Liver (tissue), 9 donors: Measurements from ENCODE around the gene PRELID2. TPM values are rescaled to one million over a fixed set of nuclear protein-coding genes. Genes with fewer than 3 reads are reported as not detected.

Source experiments
- DNase-seq: peaks from one replicate; pipeline ENCODE4 v3.0.0-alpha.2; 2017; ENCODE audit warnings: low spot score
- H3K27ac ChIP-seq, 2 donors: one replicate each; pipeline ENCODE4 v1.7.0; 2013; ENCODE audit warnings: inconsistent platforms in 2 of 2, low read length in 2 of 2, control low read depth in 1 of 2, low read depth in 1 of 2, mild to moderate bottlenecking in 1 of 2
- H3K27me3 ChIP-seq, 4 donors: one replicate each; pipeline versions ENCODE4 v1.6.1 to v1.7.0; 2013; ENCODE audit warnings: low read length in 3 of 4, inconsistent platforms in 1 of 4, mild to moderate bottlenecking in 1 of 4, moderate library complexity in 1 of 4; ENCODE audit not compliant: control insufficient read depth in 4 of 4, insufficient read depth in 4 of 4
- H3K36me3 ChIP-seq, 4 donors: one replicate each; pipeline versions ENCODE4 v1.6.1 to v1.7.0; 2013; ENCODE audit warnings: low read length in 3 of 4, mild to moderate bottlenecking in 3 of 4, low read depth in 1 of 4, moderate library complexity in 1 of 4; ENCODE audit not compliant: control insufficient read depth in 4 of 4, insufficient read depth in 3 of 4
- H3K4me1 ChIP-seq, 4 donors: one replicate each; pipeline versions ENCODE4 v1.6.1 to v1.7.0; 2013; ENCODE audit warnings: low read length in 3 of 4, mild to moderate bottlenecking in 3 of 4, moderate library complexity in 1 of 4; ENCODE audit not compliant: control insufficient read depth in 4 of 4, insufficient read depth in 4 of 4
- H3K4me3 ChIP-seq, 3 donors: one replicate each; pipeline versions ENCODE4 v1.6.1 to v1.7.0; 2013; ENCODE audit warnings: low read length in 3 of 3, control low read depth in 1 of 3, low read depth in 1 of 3, mild to moderate bottlenecking in 1 of 3
- H3K9ac ChIP-seq, 2 donors: one replicate each; pipeline ENCODE4 v1.7.0; 2013; ENCODE audit warnings: low read length in 2 of 2, mild to moderate bottlenecking in 2 of 2, moderate library complexity in 2 of 2, control low read depth in 1 of 2, low read depth in 1 of 2
- H3K9me3 ChIP-seq, 4 donors: one replicate each; pipeline versions ENCODE4 v1.6.1 to v1.7.0; 2013; ENCODE audit warnings: low read length in 3 of 4; ENCODE audit not compliant: control insufficient read depth in 4 of 4
- EGR1 ChIP-seq, 2 donors: IDR thresholded peaks; 2 replicates each; pipeline ENCODE4 v1.6.1; 2016 to 2018; ENCODE audit warnings: antibody characterized with exemption in 2 of 2, low read depth in 2 of 2
- FOXA1 ChIP-seq: IDR thresholded peaks from 2 replicates; pipeline ENCODE4 v1.6.1; 2016; ENCODE audit warnings: antibody characterized with exemption
- FOXA2 ChIP-seq: IDR thresholded peaks from 2 replicates; pipeline ENCODE4 v1.6.1; 2016; ENCODE audit warnings: antibody characterized with exemption
- GABPA ChIP-seq, 2 donors: IDR thresholded peaks in 1 of 2; conservative IDR thresholded peaks in 1 of 2; 2 replicates each; pipeline ENCODE4 v1.6.1; 2016; ENCODE audit warnings: antibody characterized with exemption in 2 of 2, mild to moderate bottlenecking in 1 of 2, moderate library complexity in 1 of 2
- HNF4A ChIP-seq, 2 donors: conservative IDR thresholded peaks; 2 replicates each; pipeline ENCODE4 v1.6.1; 2016; ENCODE audit warnings: antibody characterized with exemption in 2 of 2, mild to moderate bottlenecking in 2 of 2
- HNF4G ChIP-seq: IDR thresholded peaks from 2 replicates; pipeline ENCODE4 v1.6.1; 2016; ENCODE audit warnings: antibody characterized with exemption
- JUND ChIP-seq, 2 donors: IDR thresholded peaks; 2 replicates each; pipeline ENCODE4 v1.6.1; 2016; ENCODE audit warnings: antibody characterized with exemption in 2 of 2
- NR2F2 ChIP-seq: IDR thresholded peaks from 2 replicates; pipeline ENCODE4 v1.6.1; 2016; ENCODE audit warnings: antibody characterized with exemption
- RAD21 ChIP-seq, 2 donors: IDR thresholded peaks; 2 replicates each; pipeline ENCODE4 v1.6.1; 2016; ENCODE audit warnings: antibody characterized with exemption in 2 of 2, mild to moderate bottlenecking in 2 of 2
- RXRA ChIP-seq, 2 donors: IDR thresholded peaks; 2 replicates each; pipeline ENCODE4 v1.6.1; 2017 to 2018; ENCODE audit warnings: antibody characterized with exemption in 2 of 2, mild to moderate bottlenecking in 1 of 2
- SP1 ChIP-seq: IDR thresholded peaks from 2 replicates; pipeline ENCODE4 v1.6.1; 2018; ENCODE audit warnings: antibody characterized with exemption, mild to moderate bottlenecking
- TAF1 ChIP-seq: conservative IDR thresholded peaks from 2 replicates; pipeline ENCODE4 v1.6.1; 2016; ENCODE audit warnings: antibody characterized with exemption, mild to moderate bottlenecking
- WGBS: extraction: QIAGEN DNeasy Blood & Tissue Kit; methylation state at CpG from one replicate; pipeline ENCODE4 v1.1.7; 2013; 5-methylcytosine and 5-hydroxymethylcytosine counted together
- polyA plus RNA-seq, 2 donors: library from polyadenylated mRNA; stranded (reverse) in 1 of 2; unstranded in 1 of 2; fragments of 200-250 nt in 1 of 2; fragments of >200 nt in 1 of 2; fragmentation: Nextera tagmentation in 1 of 2; extraction: Ambion mirVana in 1 of 2; gene quantifications; one replicate each; pipeline versions ENCODE4 v1.2.1 to v1.2.3, GENCODE V29; 2013 to 2015
- total RNA-seq, 2 donors: library from RNA; depleted of rRNA; stranded (reverse); fragments of >200 nt; gene quantifications; one replicate each; pipeline ENCODE4 v1.2.3, GENCODE V29; 2014
- TF ChIP-seq, protein P1 (sequence below): IDR thresholded peaks from 2 replicates; pipeline ENCODE4 v1.6.1; 2016; ENCODE audit warnings: antibody characterized with exemption, mild to moderate bottlenecking
- TF ChIP-seq, protein P2 (sequence below): IDR thresholded peaks from 2 replicates; pipeline ENCODE4 v1.6.1; 2016; ENCODE audit warnings: antibody characterized with exemption
- TF ChIP-seq, protein P3 (sequence below): IDR thresholded peaks from 2 replicates; pipeline ENCODE4 v1.6.1; 2016; ENCODE audit warnings: antibody characterized with exemption
- TF ChIP-seq, protein P4 (sequence below): IDR thresholded peaks from 2 replicates; pipeline ENCODE4 v1.6.1; 2016; ENCODE audit warnings: antibody characterized with exemption
- donor health status: healthy.
- donor health status: healthy.
- donor health status: healthy.
- donor health status: healthy.
- donor health status: healthy.

Gene PRELID2
- total and polyA plus RNA-seq, 4 donors = 1.1 to 24.9 (median 4.5) TPM

DNA sequence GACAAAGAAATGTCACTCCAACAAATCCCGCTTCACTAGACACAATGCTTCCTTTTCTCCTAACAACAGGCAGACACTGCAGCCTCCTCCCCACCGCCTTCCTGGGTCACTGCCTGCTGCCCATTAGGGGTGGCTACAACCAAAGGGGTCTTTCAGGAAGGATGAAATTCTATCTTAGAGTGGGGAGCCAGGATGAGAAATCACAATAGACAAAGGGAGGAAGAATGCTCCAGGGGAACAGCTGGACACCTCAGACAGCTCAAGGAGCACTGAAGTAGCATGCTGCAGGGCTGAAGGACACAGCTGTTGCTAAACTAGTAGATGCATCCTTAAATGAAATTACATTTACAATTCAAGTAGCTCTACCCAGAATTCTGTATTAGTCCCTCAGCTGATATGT, 54.2 kb downstream of the PRELID2 start:
- TF ChIP-seq FOXA1 = no peak
- TF ChIP-seq, protein P1, sequence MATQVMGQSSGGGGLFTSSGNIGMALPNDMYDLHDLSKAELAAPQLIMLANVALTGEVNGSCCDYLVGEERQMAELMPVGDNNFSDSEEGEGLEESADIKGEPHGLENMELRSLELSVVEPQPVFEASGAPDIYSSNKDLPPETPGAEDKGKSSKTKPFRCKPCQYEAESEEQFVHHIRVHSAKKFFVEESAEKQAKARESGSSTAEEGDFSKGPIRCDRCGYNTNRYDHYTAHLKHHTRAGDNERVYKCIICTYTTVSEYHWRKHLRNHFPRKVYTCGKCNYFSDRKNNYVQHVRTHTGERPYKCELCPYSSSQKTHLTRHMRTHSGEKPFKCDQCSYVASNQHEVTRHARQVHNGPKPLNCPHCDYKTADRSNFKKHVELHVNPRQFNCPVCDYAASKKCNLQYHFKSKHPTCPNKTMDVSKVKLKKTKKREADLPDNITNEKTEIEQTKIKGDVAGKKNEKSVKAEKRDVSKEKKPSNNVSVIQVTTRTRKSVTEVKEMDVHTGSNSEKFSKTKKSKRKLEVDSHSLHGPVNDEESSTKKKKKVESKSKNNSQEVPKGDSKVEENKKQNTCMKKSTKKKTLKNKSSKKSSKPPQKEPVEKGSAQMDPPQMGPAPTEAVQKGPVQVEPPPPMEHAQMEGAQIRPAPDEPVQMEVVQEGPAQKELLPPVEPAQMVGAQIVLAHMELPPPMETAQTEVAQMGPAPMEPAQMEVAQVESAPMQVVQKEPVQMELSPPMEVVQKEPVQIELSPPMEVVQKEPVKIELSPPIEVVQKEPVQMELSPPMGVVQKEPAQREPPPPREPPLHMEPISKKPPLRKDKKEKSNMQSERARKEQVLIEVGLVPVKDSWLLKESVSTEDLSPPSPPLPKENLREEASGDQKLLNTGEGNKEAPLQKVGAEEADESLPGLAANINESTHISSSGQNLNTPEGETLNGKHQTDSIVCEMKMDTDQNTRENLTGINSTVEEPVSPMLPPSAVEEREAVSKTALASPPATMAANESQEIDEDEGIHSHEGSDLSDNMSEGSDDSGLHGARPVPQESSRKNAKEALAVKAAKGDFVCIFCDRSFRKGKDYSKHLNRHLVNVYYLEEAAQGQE = no peak
- TF ChIP-seq EGR1 (IDR thresholded peaks at IDR 0.05; ENCODE audit: low read depth in 2 of 2) = no peak
- TF ChIP-seq FOXA2 = no peak
- H3K9me3 ChIP-seq = no peaks in the 10 kb centered on the region
- H3K4me1 ChIP-seq = no peaks in the 10 kb centered on the region
- no peaks in the 10 kb centered on the region for H3K27me3 ChIP-seq
- H3K36me3 ChIP-seq = no peaks in the 10 kb centered on the region
- no peak overlapping the region for H3K27ac ChIP-seq
- no peak overlapping the region for H3K9ac ChIP-seq
- DNase-seq = no peak
- 91% methylated on average over 2 of the region's 2 CpGs for WGBS
- no peak overlapping the region for H3K4me3 ChIP-seq

DNA sequence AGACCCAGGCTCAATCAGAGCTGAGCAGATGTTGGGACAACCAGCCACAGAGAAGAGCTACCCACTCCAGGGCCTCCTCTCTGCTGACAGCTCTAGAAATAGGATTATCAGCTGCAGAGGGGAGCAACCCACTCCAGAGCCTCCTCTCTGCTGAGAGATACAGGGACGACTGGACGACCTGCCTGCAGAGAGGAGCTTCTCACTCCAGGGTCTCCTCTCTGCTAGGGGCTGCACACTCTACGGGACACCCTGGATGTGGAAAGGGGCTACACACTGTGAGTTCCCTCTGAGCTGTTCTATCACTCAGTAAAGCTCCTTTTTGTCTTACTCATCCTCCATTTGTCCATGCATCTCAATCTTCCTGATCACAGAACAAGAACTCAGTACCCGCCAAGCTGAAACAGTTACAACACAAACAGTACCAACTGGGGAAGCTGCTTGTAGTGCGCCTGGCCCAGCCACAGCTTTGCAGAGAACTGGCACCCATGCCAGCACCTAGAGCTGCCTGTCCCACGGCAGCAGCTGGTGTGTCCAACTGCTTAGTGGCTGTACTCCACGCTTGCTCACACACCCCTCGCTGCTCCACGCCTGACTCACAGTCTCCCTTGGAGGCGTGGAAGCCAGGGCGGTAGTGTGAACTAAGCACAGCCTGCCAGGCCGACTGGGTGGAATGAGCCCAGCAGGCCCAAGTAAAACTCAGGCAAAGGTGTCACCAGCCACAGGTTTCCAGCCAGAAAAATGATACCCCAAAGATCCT, 56.8 kb downstream of the PRELID2 start:
- DNase-seq = no peak

More for the DNA sequence above, 56.8 kb downstream of the PRELID2 start:
- 96% methylated on average over 12 of the region's 12 CpGs for WGBS
- Histone ChIP-seq H3K27ac (no peak overlapping the region), H3K9ac (no peak overlapping the region), H3K27me3 (no peaks in the 10 kb centered on the region), H3K9me3 (no peaks in the 10 kb centered on the region), H3K4me1 (no peaks in the 10 kb centered on the region), H3K36me3 (no peaks in the 10 kb centered on the region), H3K4me3 (no peak overlapping the region)
- TF ChIP-seq, protein P2, sequence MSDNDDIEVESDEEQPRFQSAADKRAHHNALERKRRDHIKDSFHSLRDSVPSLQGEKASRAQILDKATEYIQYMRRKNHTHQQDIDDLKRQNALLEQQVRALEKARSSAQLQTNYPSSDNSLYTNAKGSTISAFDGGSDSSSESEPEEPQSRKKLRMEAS = no peak
- TF ChIP-seq, protein P3, sequence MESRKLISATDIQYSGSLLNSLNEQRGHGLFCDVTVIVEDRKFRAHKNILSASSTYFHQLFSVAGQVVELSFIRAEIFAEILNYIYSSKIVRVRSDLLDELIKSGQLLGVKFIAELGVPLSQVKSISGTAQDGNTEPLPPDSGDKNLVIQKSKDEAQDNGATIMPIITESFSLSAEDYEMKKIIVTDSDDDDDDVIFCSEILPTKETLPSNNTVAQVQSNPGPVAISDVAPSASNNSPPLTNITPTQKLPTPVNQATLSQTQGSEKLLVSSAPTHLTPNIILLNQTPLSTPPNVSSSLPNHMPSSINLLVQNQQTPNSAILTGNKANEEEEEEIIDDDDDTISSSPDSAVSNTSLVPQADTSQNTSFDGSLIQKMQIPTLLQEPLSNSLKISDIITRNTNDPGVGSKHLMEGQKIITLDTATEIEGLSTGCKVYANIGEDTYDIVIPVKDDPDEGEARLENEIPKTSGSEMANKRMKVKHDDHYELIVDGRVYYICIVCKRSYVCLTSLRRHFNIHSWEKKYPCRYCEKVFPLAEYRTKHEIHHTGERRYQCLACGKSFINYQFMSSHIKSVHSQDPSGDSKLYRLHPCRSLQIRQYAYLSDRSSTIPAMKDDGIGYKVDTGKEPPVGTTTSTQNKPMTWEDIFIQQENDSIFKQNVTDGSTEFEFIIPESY = no peak
- TF ChIP-seq RAD21 (IDR thresholded peaks at IDR 0.05) (no peak), NR2F2 (no peak), FOXA1 (no peak), JUND (IDR thresholded peaks at IDR 0.05) (no peak), RXRA (IDR thresholded peaks at IDR 0.05) (no peak), TAF1 (no peak), SP1 (no peak), HNF4G (no peak), GABPA (IDR thresholded peaks at IDR 0.05 in 1 of 2, conservative IDR thresholded peaks at IDR 0.05 in 1 of 2) (no peak), HNF4A (conservative IDR thresholded peaks at IDR 0.05) (no peak)
- TF ChIP-seq, protein P1 = no peak
- TF ChIP-seq, protein P4, sequence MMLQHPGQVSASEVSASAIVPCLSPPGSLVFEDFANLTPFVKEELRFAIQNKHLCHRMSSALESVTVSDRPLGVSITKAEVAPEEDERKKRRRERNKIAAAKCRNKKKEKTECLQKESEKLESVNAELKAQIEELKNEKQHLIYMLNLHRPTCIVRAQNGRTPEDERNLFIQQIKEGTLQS = no peak
